Mesenchymal stem cell (in vitro differentiated cells and primary cell): ENCODE measurements around the gene DIP2C.
"Not testable (repeated sequence)": the region's sequence is repeated elsewhere in the genome, so short reads cannot be mapped to it uniquely, and the experiment has no call there.

Experiments
- DNase-seq: peaks from one replicate; pipeline ENCODE4 v3.0.0-alpha.2; 2013
- H2AFZ ChIP-seq: one replicate; pipeline ENCODE4 v1.6.1; 2013; ENCODE audit warnings: low read depth, mild to moderate bottlenecking, control low read depth, inconsistent platforms, low read length, moderate library complexity
- H2AK5ac ChIP-seq: 2 replicates; pipeline ENCODE4 v1.6.1; 2013; ENCODE audit warnings: low read length, moderate library complexity, mild to moderate bottlenecking, inconsistent platforms; ENCODE audit not compliant: severe bottlenecking
- H2BK120ac ChIP-seq: one replicate; pipeline ENCODE4 v1.6.1; 2013; ENCODE audit warnings: low read depth, mild to moderate bottlenecking, inconsistent platforms, low read length, moderate library complexity
- H2BK12ac ChIP-seq, 2 experiments: one replicate each; pipeline ENCODE4 v1.6.1; 2013; ENCODE audit warnings: inconsistent platforms in 2 of 2, low read length in 2 of 2, mild to moderate bottlenecking in 2 of 2, moderate library complexity in 2 of 2, control low read depth in 1 of 2
- H2BK15ac ChIP-seq: one replicate; pipeline ENCODE4 v1.6.1; 2013; ENCODE audit warnings: mild to moderate bottlenecking, low read depth, inconsistent platforms; ENCODE audit not compliant: poor library complexity, severe bottlenecking
- H2BK5ac ChIP-seq: 2 replicates; pipeline ENCODE4 v1.6.1; 2013; ENCODE audit warnings: low read depth, mild to moderate bottlenecking, low read length, control low read depth, inconsistent platforms; ENCODE audit not compliant: poor library complexity, severe bottlenecking
- H3K14ac ChIP-seq, 2 experiments: one replicate each; pipeline ENCODE4 v1.6.1; 2013; ENCODE audit warnings: inconsistent platforms in 2 of 2, low read length in 2 of 2, control low read depth in 1 of 2, mild to moderate bottlenecking in 1 of 2, moderate library complexity in 1 of 2
- H3K18ac ChIP-seq, 2 experiments: one replicate each; pipeline ENCODE4 v1.6.1; 2013; ENCODE audit warnings: inconsistent platforms in 2 of 2, low read length in 2 of 2, control low read depth in 1 of 2, low read depth in 1 of 2, mild to moderate bottlenecking in 1 of 2
- H3K23ac ChIP-seq, 2 experiments: one replicate each; pipeline ENCODE4 v1.6.1; 2013; ENCODE audit warnings: inconsistent platforms in 2 of 2, low read length in 2 of 2, mild to moderate bottlenecking in 2 of 2, moderate library complexity in 2 of 2, control low read depth in 1 of 2
- H3K27ac ChIP-seq: 2 replicates; pipeline ENCODE4 v1.5.1; 2013; ENCODE audit warnings: mild to moderate bottlenecking, moderate library complexity, low read length, control low read depth, inconsistent platforms; ENCODE audit not compliant: poor library complexity, severe bottlenecking
- H3K27me3 ChIP-seq, 2 experiments: 2 replicates each; pipeline versions ENCODE4 v1.6.1 to v1.7.0; 2013; ENCODE audit warnings: low read length in 2 of 2, mild to moderate bottlenecking in 2 of 2, moderate library complexity in 2 of 2, control low read depth in 1 of 2, inconsistent platforms in 1 of 2; ENCODE audit not compliant: control insufficient read depth in 1 of 2, insufficient read depth in 1 of 2
- H3K36me3 ChIP-seq, 2 experiments: 2 replicates each; pipeline versions ENCODE4 v1.6.1 to v1.7.0; 2013; ENCODE audit warnings: low read length in 2 of 2, control low read depth in 1 of 2, inconsistent platforms in 1 of 2, low read depth in 1 of 2, mild to moderate bottlenecking in 1 of 2; ENCODE audit not compliant: insufficient read depth in 2 of 2, control insufficient read depth in 1 of 2
- H3K4ac ChIP-seq, 2 experiments: one replicate each; pipeline ENCODE4 v1.6.1; 2013; ENCODE audit warnings: inconsistent platforms in 2 of 2, low read length in 2 of 2, mild to moderate bottlenecking in 2 of 2, moderate library complexity in 2 of 2, control low read depth in 1 of 2, low read depth in 1 of 2
- H3K4me1 ChIP-seq: 2 replicates; pipeline ENCODE4 v1.6.1; 2013; ENCODE audit warnings: low read depth, low read length, control low read depth; ENCODE audit not compliant: control insufficient read depth, insufficient read depth
- H3K4me2 ChIP-seq: 2 replicates; pipeline ENCODE4 v1.6.1; 2013; ENCODE audit warnings: low read length, mild to moderate bottlenecking, inconsistent platforms; ENCODE audit not compliant: poor library complexity, severe bottlenecking
- H3K4me3 ChIP-seq, 2 experiments: 2 replicates each; pipeline versions ENCODE4 v1.5.1 to v1.7.0; 2013; ENCODE audit warnings: low read length in 2 of 2, mild to moderate bottlenecking in 2 of 2, control low read depth in 1 of 2, low read depth in 1 of 2; ENCODE audit not compliant: insufficient read depth in 1 of 2
- H3K79me1 ChIP-seq: replicated peaks from 2 replicates; pipeline ENCODE4 v1.6.1; 2013; ENCODE audit warnings: mild to moderate bottlenecking, control low read depth, low read length, inconsistent platforms; ENCODE audit not compliant: poor library complexity, severe bottlenecking
- H3K9ac ChIP-seq: 2 replicates; pipeline ENCODE4 v1.7.0; 2013; ENCODE audit warnings: mild to moderate bottlenecking, low read length, moderate library complexity
- H3K9me3 ChIP-seq: 2 replicates; pipeline ENCODE4 v1.7.0; 2013; ENCODE audit warnings: mild to moderate bottlenecking, low read length; ENCODE audit not compliant: control insufficient read depth
- H4K8ac ChIP-seq: one replicate; pipeline ENCODE4 v1.6.1; 2013; ENCODE audit warnings: inconsistent platforms, mild to moderate bottlenecking, low read length, moderate library complexity
- H4K91ac ChIP-seq: one replicate; pipeline ENCODE4 v1.6.1; 2013; ENCODE audit warnings: mild to moderate bottlenecking, low read length, inconsistent platforms
- WGBS: methylation state at CpG from one replicate; pipeline ENCODE4 v1.1.7; 2013; ENCODE audit warnings: mixed read lengths; 5-methylcytosine and 5-hydroxymethylcytosine counted together

The DIP2C gene

DNA sequence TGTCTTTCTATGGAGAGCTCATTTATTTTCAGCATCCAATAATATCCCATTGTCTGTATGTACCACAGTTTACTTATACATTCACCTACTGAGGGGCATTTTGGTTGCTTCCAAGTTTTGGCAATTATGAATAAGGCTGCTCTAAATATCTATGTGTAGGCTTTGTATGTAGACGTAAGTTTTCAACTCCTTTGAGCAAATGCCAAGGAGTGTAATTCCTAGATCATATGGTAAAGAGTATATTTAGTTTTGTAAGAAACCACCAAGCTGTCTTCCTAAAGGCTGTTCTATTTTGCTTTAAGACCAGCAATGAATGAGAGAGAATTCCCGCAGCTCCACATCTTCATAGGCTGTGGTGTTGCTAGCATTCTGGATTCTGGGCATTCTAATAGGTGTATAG lies 259.8 kb downstream of the DIP2C start:
- H2BK5ac ChIP-seq = no peak overlapping the region
- no peak for DNase-seq
- H3K18ac ChIP-seq = no peak overlapping the region
- peaks cover 4% of the 10 kb centered on the region for H3K79me1 ChIP-seq
- H3K14ac ChIP-seq = no peak overlapping the region
- WGBS = 100% methylated on average over 2 of the region's 2 CpGs
- no peak overlapping the region for H3K23ac ChIP-seq
- no peak overlapping the region for H3K4ac ChIP-seq
- H4K8ac ChIP-seq = no peak overlapping the region
- H4K91ac ChIP-seq = no peak overlapping the region
- H3K9ac ChIP-seq = no peak overlapping the region
- H3K36me3 ChIP-seq = peaks cover 0 to 21% of the 10 kb centered on the region in 2 experiments
- H2BK12ac ChIP-seq = no peak overlapping the region
- H3K4me2 ChIP-seq = no peak overlapping the region
- H3K27ac ChIP-seq = no peak overlapping the region
- no peak overlapping the region for H2BK120ac ChIP-seq
- no peak overlapping the region for H2AK5ac ChIP-seq
- no peak overlapping the region for H2BK15ac ChIP-seq
- no peak overlapping the region for H2AFZ ChIP-seq
- peaks cover 3% of the 10 kb centered on the region for H3K9me3 ChIP-seq
- no peak overlapping the region for H3K4me3 ChIP-seq
- no peaks in the 10 kb centered on the region for H3K4me1 ChIP-seq
- no peaks in the 10 kb centered on the region for H3K27me3 ChIP-seq

GRCh38 chr10:427761-428519 lies 261.5 kb downstream of the DIP2C start:
- H3K9ac ChIP-seq = no peak overlapping the region
- 96% methylated on average over 4 of the region's 9 CpGs for WGBS
- H2BK120ac ChIP-seq = no peak overlapping the region
- no peak overlapping the region for H3K27ac ChIP-seq
- H3K9me3 ChIP-seq = peaks cover 3% of the 10 kb centered on the region
- peaks cover 9% of the 10 kb centered on the region for H3K79me1 ChIP-seq
- no peak overlapping the region for H3K4ac ChIP-seq
- no peak overlapping the region for H3K18ac ChIP-seq
- no peak overlapping the region for H3K4me3 ChIP-seq
- H2BK5ac ChIP-seq = no peak overlapping the region
- H2BK15ac ChIP-seq = no peak overlapping the region
- H3K14ac ChIP-seq = no peak overlapping the region
- H2BK12ac ChIP-seq = no peak overlapping the region
- H3K4me1 ChIP-seq = no peaks in the 10 kb centered on the region
- H3K36me3 ChIP-seq = peaks cover 0 to 23% of the 10 kb centered on the region in 2 experiments
- H2AFZ ChIP-seq = no peak overlapping the region
- H3K27me3 ChIP-seq = no peaks in the 10 kb centered on the region
- no peak overlapping the region for H3K4me2 ChIP-seq
- H4K91ac ChIP-seq = no peak overlapping the region
- H3K23ac ChIP-seq = no peak overlapping the region
- DNase-seq = no peak
- no peak overlapping the region for H4K8ac ChIP-seq
- no peak overlapping the region for H2AK5ac ChIP-seq

- H3K9ac ChIP-seq, H4K8ac ChIP-seq, H3K14ac ChIP-seq, H3K27ac ChIP-seq, H3K4me3 ChIP-seq, H3K4ac ChIP-seq, H2BK120ac ChIP-seq, H2BK12ac ChIP-seq, H4K91ac ChIP-seq, H2AK5ac ChIP-seq, H3K27me3 ChIP-seq, H2AFZ ChIP-seq, H3K9me3 ChIP-seq, H2BK5ac ChIP-seq, H3K18ac ChIP-seq, H3K23ac ChIP-seq, H3K4me2 ChIP-seq, H2BK15ac ChIP-seq, H3K4me1 ChIP-seq: not testable (repeated sequence)
- WGBS = 98% methylated on average over 10 of the region's 12 CpGs
- Histone ChIP-seq H3K36me3 (peaks cover 16 to 37% of the 10 kb centered on the region in 2 experiments), H3K79me1 (peaks cover 19% of the 10 kb centered on the region)
- DNase-seq = peak; percentile 12
Measured at GRCh38 chr10:425365-425764, 264.1 kb downstream of the DIP2C start.

GRCh38 chr10:424724-425123 lies 264.7 kb downstream of the DIP2C start:
- WGBS = 97% methylated on average over 2 of the region's 11 CpGs
- not testable (repeated sequence) for H2BK5ac ChIP-seq, H3K9ac ChIP-seq, H3K14ac ChIP-seq, H4K91ac ChIP-seq, H3K4me2 ChIP-seq, DNase-seq, H3K27ac ChIP-seq, H3K9me3 ChIP-seq, H2AFZ ChIP-seq, H3K27me3 ChIP-seq, H2AK5ac ChIP-seq, H3K18ac ChIP-seq, H2BK120ac ChIP-seq, H3K23ac ChIP-seq, H3K4me3 ChIP-seq, H4K8ac ChIP-seq, H2BK12ac ChIP-seq, H3K4me1 ChIP-seq, H2BK15ac ChIP-seq, H3K4ac ChIP-seq
- peaks cover 26% of the 10 kb centered on the region for H3K79me1 ChIP-seq
- peaks cover 22 to 42% of the 10 kb centered on the region in 2 experiments for H3K36me3 ChIP-seq
